ENCODE measurements around the gene TCN2. TPM values are rescaled to one million over a fixed set of nuclear protein-coding genes. Genes with fewer than 3 reads are reported as not detected.
A peak's percentile ranks its signal among the peaks of the same experiment; 100 is the strongest.
"Not testable (repeated sequence)": the region's sequence is repeated elsewhere in the genome, so short reads cannot be mapped to it uniquely, and the experiment has no call there.

Gene TCN2
- total RNA-seq = 10 to 100 TPM; 28.7 to 44.2 (median 40.2) TPM

- peak; percentile 7 for TF ChIP-seq POLR2A (IDR thresholded peaks at IDR 0.05; ENCODE audit: low read depth)
- TF ChIP-seq CTCF (IDR thresholded peaks at IDR 0.05) = peak in 1 of 3 experiments; percentile 13
- no peak for TF ChIP-seq EP300 (IDR thresholded peaks at IDR 0.05)
- TF ChIP-seq POLR2AphosphoS5 (IDR thresholded peaks at IDR 0.05) = peak; percentile 56 to 64
- WGBS = 5% methylated on average over 23 of the region's 24 CpGs
Observed at GRCh38 chr22:30606455-30607299, at the start of gene TCN2. TSS of gene TCN2 (plus strand) at chr22:30607174. CDS start at chr22:30607332, 158 bp downstream.

GRCh38 chr22:30557243-30557642 lies 49.7 kb upstream of the TCN2 start:
- intact Hi-C loops (cut with DNase I) = no loop called here
- Histone ChIP-seq H3K27me3 (no peaks in the 10 kb centered on the region), H3K36me3 (peaks cover 0 to 9% (median 0%) of the 10 kb centered on the region in 4 donors), H3K9me3 (no peaks in the 10 kb centered on the region), H3K4me3 (no peak overlapping the region), H3K27ac (replicated peaks in 1 of 4) (no peak overlapping the region), H3K4me1 (no peaks in the 10 kb centered on the region)
- no peak for DNase-seq (ENCODE audit: extremely low spot score)
- no peak for TF ChIP-seq CTCF (IDR thresholded peaks at IDR 0.05)
- TF ChIP-seq POLR2A (IDR thresholded peaks at IDR 0.05; ENCODE audit: low read depth) = no peak
- TF ChIP-seq POLR2AphosphoS5 (IDR thresholded peaks at IDR 0.05) = no peak
- no peak for TF ChIP-seq EP300 (IDR thresholded peaks at IDR 0.05)
- 84% methylated on average over 8 of the region's 8 CpGs for WGBS

More at GRCh38 chr22:30606455-30607299, at the start of gene TCN2:
- intact Hi-C loops (cut with DNase I) = no loop called here
- Histone ChIP-seq H3K36me3 (peaks cover 0 to 14% (median 10%) of the 10 kb centered on the region in 4 donors), H3K9me3 (no peaks in the 10 kb centered on the region), H3K4me1 (peaks cover 24 to 48% (median 43%) of the 10 kb centered on the region in 4 donors), H3K4me3 (peak within 1 kb of the TSS; percentile 60 to 80 (median 72)), H3K27ac (replicated peaks in 1 of 4) (peak within 1 kb of the TSS; percentile 74 to 81 (median 80)), H3K27me3 (no peaks in the 10 kb centered on the region)
- DNase-seq (ENCODE audit: extremely low spot score) = peak; percentile 96

GRCh38 chr22:30559889-30560288 lies 47.1 kb upstream of the TCN2 start:
- intact Hi-C loops (cut with DNase I) = no loop called here
- no peaks in the 10 kb centered on the region for H3K27me3 ChIP-seq
- H3K4me3 ChIP-seq = no peak overlapping the region
- 80% methylated on average over 6 of the region's 6 CpGs for WGBS
- peaks cover 0 to 5% (median 0%) of the 10 kb centered on the region in 4 donors for H3K36me3 ChIP-seq
- H3K9me3 ChIP-seq = no peaks in the 10 kb centered on the region
- H3K4me1 ChIP-seq = no peaks in the 10 kb centered on the region
- TF ChIP-seq POLR2AphosphoS5 (IDR thresholded peaks at IDR 0.05) = no peak
- no peak for TF ChIP-seq EP300 (IDR thresholded peaks at IDR 0.05)
- no peak for TF ChIP-seq POLR2A (IDR thresholded peaks at IDR 0.05; ENCODE audit: low read depth)
- TF ChIP-seq CTCF (IDR thresholded peaks at IDR 0.05) = no peak
- no peak overlapping the region for H3K27ac ChIP-seq (replicated peaks in 1 of 4)
- no peak for DNase-seq (ENCODE audit: extremely low spot score)

GRCh38 chr22:30560643-30561202 lies 46.3 kb upstream of the TCN2 start:
- H3K36me3 ChIP-seq; H3K27ac ChIP-seq (replicated peaks in 1 of 4); H3K27me3 ChIP-seq; H3K4me3 ChIP-seq; DNase-seq (ENCODE audit: extremely low spot score); intact Hi-C loops (cut with DNase I); H3K4me1 ChIP-seq; H3K9me3 ChIP-seq: not testable (repeated sequence)
- WGBS = 87% methylated on average over 11 of the region's 11 CpGs

GRCh38 chr22:30561402-30562189 lies 45.4 kb upstream of the TCN2 start:
- H3K27me3 ChIP-seq = no peaks in the 10 kb centered on the region
- TF ChIP-seq POLR2A (IDR thresholded peaks at IDR 0.05; ENCODE audit: low read depth) (no peak), CTCF (IDR thresholded peaks at IDR 0.05) (no peak)
- 71% methylated on average over 9 of the region's 10 CpGs for WGBS
- H3K27ac ChIP-seq (replicated peaks in 1 of 4) = no peak overlapping the region
- intact Hi-C loops (cut with DNase I) = no loop called here
- DNase-seq (ENCODE audit: extremely low spot score) = no peak
- no peak overlapping the region for H3K4me3 ChIP-seq
- no peaks in the 10 kb centered on the region for H3K9me3 ChIP-seq
- H3K4me1 ChIP-seq = no peaks in the 10 kb centered on the region
- no peaks in the 10 kb centered on the region for H3K36me3 ChIP-seq

Data from esophagus muscularis mucosa (tissue), 4 donors.